GM12878 (cell line): ENCODE results near the gene FOXO3. TPM values are rescaled to one million over a fixed set of nuclear protein-coding genes. Genes with fewer than 3 reads are reported as not detected.

Source experiments
- ATAC-seq: fragments of 200-7000 bp; cut with Tn5 transposase; 3 replicates; pipeline ENCODE4 v1.9.1; 2020; ENCODE audit warnings: mild to moderate bottlenecking, moderate library complexity
- BruUV-seq: library from RNA; stranded (reverse); fragments of 400-500 nt; replicated peaks from 2 replicates; lab custom pipeline; 2021; lab: Mats Ljungman, UMichigan
- CTCF ChIA-PET: fragments of 300-600 bp; sonication (Branson Sonifier 250); formaldehyde crosslinking; extraction: SDS; loops from one replicate; lab custom pipeline; 2021; ENCODE audit warnings: inconsistent platforms; lab: Yijun Ruan, JAX
- POLR2A ChIA-PET: fragments of 350-600 bp; formaldehyde crosslinking; extraction: SDS; loops from one replicate; lab custom pipeline; 2021; ENCODE audit warnings: inconsistent platforms; lab: Charles Lee
- RAD21 ChIA-PET: fragments of 300-600 bp; sonication (Branson Sonifier 250); formaldehyde crosslinking; loops from one replicate; lab custom pipeline; 2023; ENCODE audit warnings: antibody characterized with exemption; ENCODE audit not compliant: unreplicated experiment; lab: Charles Lee
- SMC1A ChIA-PET: fragments of 300-600 bp; sonication (Branson Sonifier 250); formaldehyde crosslinking; loops from one replicate; lab custom pipeline; 2023; ENCODE audit not compliant: unreplicated experiment, uncharacterized antibody; lab: Charles Lee
- DNase-seq: peaks from one replicate; pipeline ENCODE4 v3.0.0-alpha.2; 2011; ENCODE audit warnings: low read depth, low spot score
- FAIRE-seq: peaks from 3 replicates; lab custom pipeline; 2011; peaks lifted over from hg19 to GRCh38; lab: Jason Lieb, UNC
- H2AFZ ChIP-seq: 2 replicates; pipeline ENCODE4 v1.6.0; 2011; ENCODE audit warnings: low read depth, low read length, control low read depth; ENCODE audit not compliant: control insufficient read depth
- H3K27ac ChIP-seq: 2 replicates; pipeline ENCODE4 v1.5.1; 2011; ENCODE audit warnings: control low read depth; ENCODE audit not compliant: control insufficient read depth, insufficient read depth
- H3K27me3 ChIP-seq, 2 experiments: replicated peaks in 1 of 2; 2 replicates each; pipeline versions ENCODE4 v1.6.0 to v1.6.1; 2011; ENCODE audit warnings: low read length in 1 of 2; ENCODE audit not compliant: control insufficient read depth in 2 of 2, insufficient read depth in 2 of 2
- H3K36me3 ChIP-seq, 2 experiments: 2 replicates each; pipeline ENCODE4 v1.5.1; 2011; ENCODE audit warnings: low read length in 1 of 2; ENCODE audit not compliant: control insufficient read depth in 2 of 2, insufficient read depth in 2 of 2
- H3K4me1 ChIP-seq: 2 replicates; pipeline ENCODE4 v1.6.1; 2011; ENCODE audit warnings: mild to moderate bottlenecking, low read length, moderate library complexity, mixed read lengths; ENCODE audit not compliant: control insufficient read depth, insufficient read depth
- H3K4me2 ChIP-seq: 2 replicates; pipeline ENCODE4 v1.6.0; 2011; ENCODE audit warnings: control low read depth; ENCODE audit not compliant: control insufficient read depth, insufficient read depth
- H3K4me3 ChIP-seq: fragments of 200-600 bp; sonication (generic); 2 replicates; pipeline ENCODE4 v1.5.1; 2016
- H3K79me2 ChIP-seq: 2 replicates; pipeline ENCODE4 v1.6.0; 2011; ENCODE audit warnings: low read length; ENCODE audit not compliant: control insufficient read depth, insufficient read depth
- H3K9ac ChIP-seq: 2 replicates; pipeline ENCODE4 v1.8.0; 2011; ENCODE audit warnings: low read length, control low read depth, mixed read lengths; ENCODE audit not compliant: control insufficient read depth, insufficient read depth
- H3K9me3 ChIP-seq: replicated peaks from 3 replicates; pipeline ENCODE4 v1.5.1; 2011; ENCODE audit warnings: mild to moderate bottlenecking, low read length; ENCODE audit not compliant: control insufficient read depth, insufficient read depth
- H4K20me1 ChIP-seq: 2 replicates; pipeline ENCODE4 v1.6.0; 2011; ENCODE audit not compliant: control insufficient read depth, insufficient read depth
- BCL11A ChIP-seq: IDR thresholded peaks from 2 replicates; pipeline ENCODE4 v1.6.1; 2011; ENCODE audit warnings: low read depth, low read length
- ETV6 ChIP-seq, 2 experiments: fragments of 450-650 bp in 1 of 2; IDR thresholded peaks in 1 of 2; conservative IDR thresholded peaks in 1 of 2; 2 replicates each; pipeline ENCODE4 v1.6.1; 2014; ENCODE audit warnings: antibody characterized with exemption in 1 of 2, borderline replicate concordance in 1 of 2, low read depth in 1 of 2, mild to moderate bottlenecking in 1 of 2, moderate library complexity in 1 of 2
- SMAD1 ChIP-seq: fragments of 450-650 bp; IDR thresholded peaks from 2 replicates; pipeline ENCODE4 v1.6.1; 2018; ENCODE audit warnings: mild to moderate bottlenecking, low read depth; ENCODE audit not compliant: partially characterized antibody
- SP1 ChIP-seq: IDR thresholded peaks from one replicate; pipeline ENCODE4 v1.6.1; 2011; ENCODE audit warnings: low read depth, low read length
- STAT3 ChIP-seq: IDR thresholded peaks from 2 replicates; pipeline ENCODE4 v1.6.1; 2011; ENCODE audit warnings: low read depth, low read length, improper control_type of control experiment
- ZNF622 ChIP-seq: fragments of 450-650 bp; IDR thresholded peaks from 2 replicates; pipeline ENCODE4 v1.6.1; 2017; ENCODE audit warnings: mild to moderate bottlenecking, inconsistent platforms
- WGBS: methylation state at CpG from one replicate; pipeline ENCODE4 v1.1.6; 2016; ENCODE audit warnings: low lambda C conversion rate; ENCODE audit not compliant: insufficient replicate concordance, insufficient coverage; ENCODE audit errors: missing lambda C conversion rate; 5-methylcytosine and 5-hydroxymethylcytosine counted together
- in situ Hi-C: fragments of 300-500 bp; cut with MboI; formaldehyde crosslinking; loops from 9 replicates; pipeline ENCODE4 v1.14.3; 2018; ENCODE audit warnings: mixed read lengths
- intact Hi-C: fragments of 100-400 bp; cut with micrococcal nuclease; formaldehyde crosslinking; loops from one replicate; pipeline ENCODE4 v1.14.2; 2022; ENCODE audit not compliant: unreplicated experiment
- polyA plus RNA-seq, 11 experiments: library from polyadenylated mRNA; depleted of rRNA in 4 of 11; unstranded in 6 of 11; stranded (reverse) in 5 of 11; fragments of >200 nt; fragmentation: Nextera tagmentation in 4 of 11; fragmentation: Illumina TruSeq in 1 of 11; extraction: Ambion mirVana in 4 of 11; extraction: Trizol in 1 of 11; gene quantifications; 1 replicate in 1 of 11; 2 replicates in 10 of 11; pipeline versions ENCODE4 v1.2.1 to v1.2.3, GENCODE V29; 2011 to 2016; ENCODE audit warnings: inconsistent platforms in 2 of 11, missing spikeins in 2 of 11, low read depth in 1 of 11
- total RNA-seq, 4 experiments: library from RNA; depleted of rRNA in 3 of 4; stranded (reverse); fragments of >200 nt in 3 of 4; fragmentation: Illumina TruSeq in 1 of 4; extraction: Trizol in 1 of 4; gene quantifications; 2 replicates each; pipeline versions ENCODE4 v1.2.1 to v1.2.3, GENCODE V29; 2013 to 2021
- TF ChIP-seq, protein P1 (sequence below): IDR thresholded peaks from 2 replicates; pipeline ENCODE4 v1.6.1; 2011; ENCODE audit warnings: borderline replicate concordance, low read depth, mild to moderate bottlenecking, moderate library complexity, low read length; ENCODE audit not compliant: insufficient read depth, poor library complexity, severe bottlenecking

FOXO3 gene
- total and polyA plus RNA-seq, 10 of the 15 experiments (the other 5 are each of a cell fraction or from before 2014, with no cell fraction given) = 0.82 to 4.5 (median 1.7) TPM

DNA sequence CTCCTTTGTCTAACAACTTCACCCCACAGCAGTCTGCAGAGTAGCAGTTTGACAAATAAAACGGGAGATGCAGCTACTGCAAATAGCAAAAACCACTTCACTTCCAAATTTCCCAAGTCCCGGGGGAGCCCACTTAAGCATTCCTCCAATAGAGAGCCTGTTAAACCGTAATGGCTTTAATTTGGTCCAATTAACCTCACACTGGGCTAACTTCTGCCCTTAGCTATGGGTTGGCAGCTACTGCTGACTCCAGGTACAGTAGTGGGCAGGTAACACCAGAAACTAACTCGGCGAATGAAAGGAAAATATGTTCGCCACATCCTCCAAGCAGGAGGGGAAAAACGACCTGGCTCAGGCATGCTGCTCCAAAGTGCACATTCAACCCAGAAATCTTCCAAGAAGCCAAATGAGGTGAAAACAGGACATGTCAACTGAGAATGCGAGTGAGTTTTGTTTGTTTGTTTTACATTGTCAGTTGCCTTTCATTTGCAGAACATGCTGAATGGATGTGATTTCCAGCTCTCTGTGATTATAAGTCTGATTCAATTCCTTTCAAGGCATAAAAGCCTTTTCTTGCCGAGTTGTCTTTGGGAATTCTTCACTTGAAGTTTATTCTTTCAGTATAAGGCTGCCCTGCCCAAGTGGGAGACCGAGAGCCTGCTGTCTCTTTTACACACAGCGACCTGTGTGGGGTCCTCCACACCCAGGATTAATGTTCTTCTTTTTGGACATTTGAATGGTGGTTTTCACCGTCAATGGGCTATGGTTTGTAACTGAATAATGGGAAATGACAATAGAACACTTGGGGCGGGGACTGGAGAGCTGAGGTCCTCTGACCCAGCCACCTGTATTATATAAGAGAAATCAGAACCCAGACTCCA is 170.2 kb downstream of the FOXO3 start:
- FAIRE-seq = no peak
- no peak overlapping the region for H3K9ac ChIP-seq
- H3K27me3 ChIP-seq = peaks cover 3 to 7% of the 10 kb centered on the region in 2 experiments; a peak in 2 of 4 replicates
- in situ Hi-C loops = no loop called here
- RAD21 ChIA-PET = no interaction called here
- BruUV-seq = no TSS peak
- POLR2A ChIA-PET = no interaction called here
- H3K36me3 ChIP-seq = no peaks in the 10 kb centered on the region
- SMC1A ChIA-PET = interaction anchor here (0.5 to 0.6 kb wide), 2 partner anchors 20 to 187 kb away, joined by 3 read pairs; no protein-coding TSS in a partner anchor
- no peak overlapping the region for H2AFZ ChIP-seq
- no peaks in the 10 kb centered on the region for H3K79me2 ChIP-seq
- CTCF ChIA-PET = interaction anchor here (0.6 kb wide), 1 partner anchor 15 kb away, joined by 3 read pairs; no protein-coding TSS in a partner anchor
- WGBS = 51% methylated on average over 13 of the region's 13 CpGs
- H3K4me1 ChIP-seq = no peaks in the 10 kb centered on the region
- H3K9me3 ChIP-seq = no peaks in the 10 kb centered on the region; the same call in 2 of the 3 replicates
- no peak overlapping the region for H3K4me2 ChIP-seq
- no peak for ATAC-seq
- DNase-seq = no peak
- TF ChIP-seq ZNF622 = no peak
- no peak overlapping the region for H3K4me3 ChIP-seq
- intact Hi-C loops = no loop called here
- H3K27ac ChIP-seq = no peak overlapping the region
- no peaks in the 10 kb centered on the region for H4K20me1 ChIP-seq

DNA sequence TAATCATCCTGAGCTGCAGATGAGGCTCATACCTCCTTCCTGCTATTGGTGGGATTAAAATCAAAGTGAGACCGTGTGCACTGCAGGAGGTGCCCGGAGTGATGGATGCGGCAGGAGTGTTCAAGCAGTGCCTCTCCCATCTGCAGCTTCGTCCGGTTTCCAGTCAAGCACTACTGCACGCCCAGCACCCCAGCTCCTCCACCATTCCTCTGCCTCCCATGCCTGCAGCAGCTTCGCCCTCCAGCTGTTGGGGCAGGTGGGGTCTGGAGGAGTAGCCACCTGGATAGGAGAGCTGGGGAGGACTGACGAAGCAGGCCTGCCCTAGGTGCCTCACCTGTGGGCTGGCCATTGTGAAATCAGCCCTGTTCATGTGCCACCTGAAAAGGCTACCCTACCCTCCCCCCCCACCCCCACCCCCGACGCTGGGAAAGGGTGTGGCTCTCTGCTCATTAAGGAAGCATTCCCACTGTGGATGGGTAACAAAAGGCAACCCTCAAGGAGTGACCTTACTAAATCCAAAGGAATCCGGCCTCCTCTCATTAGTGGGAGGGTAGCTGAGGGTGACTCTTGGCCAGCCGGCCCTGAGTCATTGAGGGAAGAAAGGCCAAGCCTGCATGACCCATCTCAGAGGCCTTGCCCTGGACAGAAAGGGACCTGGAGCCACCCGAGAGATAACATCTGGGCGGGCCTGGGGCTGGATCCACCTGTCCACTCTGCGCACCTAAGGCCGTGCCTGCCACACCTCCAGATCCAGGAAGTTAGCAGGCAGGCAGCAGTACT is 171.6 kb downstream of the FOXO3 start:
- no TSS peak for BruUV-seq
- H4K20me1 ChIP-seq = no peaks in the 10 kb centered on the region
- ATAC-seq = no peak
- RAD21 ChIA-PET = interaction anchor here (0.7 kb wide), 1 partner anchor 195 kb away, joined by 3 read pairs; no protein-coding TSS in a partner anchor
- in situ Hi-C loops (no loop called here), intact Hi-C loops (no loop called here)
- SMC1A ChIA-PET = no interaction called here
- no peak overlapping the region for H3K9ac ChIP-seq
- POLR2A ChIA-PET = no interaction called here
- TF ChIP-seq, protein P1, sequence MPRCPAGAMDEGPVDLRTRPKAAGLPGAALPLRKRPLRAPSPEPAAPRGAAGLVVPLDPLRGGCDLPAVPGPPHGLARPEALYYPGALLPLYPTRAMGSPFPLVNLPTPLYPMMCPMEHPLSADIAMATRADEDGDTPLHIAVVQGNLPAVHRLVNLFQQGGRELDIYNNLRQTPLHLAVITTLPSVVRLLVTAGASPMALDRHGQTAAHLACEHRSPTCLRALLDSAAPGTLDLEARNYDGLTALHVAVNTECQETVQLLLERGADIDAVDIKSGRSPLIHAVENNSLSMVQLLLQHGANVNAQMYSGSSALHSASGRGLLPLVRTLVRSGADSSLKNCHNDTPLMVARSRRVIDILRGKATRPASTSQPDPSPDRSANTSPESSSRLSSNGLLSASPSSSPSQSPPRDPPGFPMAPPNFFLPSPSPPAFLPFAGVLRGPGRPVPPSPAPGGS = no peak
- TF ChIP-seq BCL11A = no peak
- TF ChIP-seq STAT3 = no peak
- no peak for TF ChIP-seq SMAD1
- no peak for TF ChIP-seq SP1
- no peak for TF ChIP-seq ETV6 (conservative IDR thresholded peaks at IDR 0.05 in 1 of 2, IDR thresholded peaks at IDR 0.05 in 1 of 2; ENCODE audit: borderline replicate concordance in 1 of 2, low read depth in 1 of 2)
- peaks cover 3 to 7% of the 10 kb centered on the region in 2 experiments; a peak in 2 of 4 replicates for H3K27me3 ChIP-seq
- WGBS = 51% methylated on average over 16 of the region's 16 CpGs
- no peak for DNase-seq
- H3K79me2 ChIP-seq = no peaks in the 10 kb centered on the region
- H3K36me3 ChIP-seq = no peaks in the 10 kb centered on the region
- no peaks in the 10 kb centered on the region for H3K9me3 ChIP-seq
- H3K4me3 ChIP-seq = no peak overlapping the region
- no peak overlapping the region for H3K27ac ChIP-seq
- H3K4me1 ChIP-seq = no peaks in the 10 kb centered on the region
- FAIRE-seq = no peak
- H3K4me2 ChIP-seq = no peak overlapping the region
- CTCF ChIA-PET = no interaction called here
- H2AFZ ChIP-seq = no peak overlapping the region
